ENCODE results near the gene KDM7A. TPM values are rescaled to one million over a fixed set of nuclear protein-coding genes. Genes with fewer than 3 reads are reported as not detected.

The KDM7A gene
- total and polyA plus RNA-seq, 2 of the 8 experiments (the other 6 are each of a cell fraction or from before 2014, with no cell fraction given) = 2.2 to 12.5 TPM

DNA sequence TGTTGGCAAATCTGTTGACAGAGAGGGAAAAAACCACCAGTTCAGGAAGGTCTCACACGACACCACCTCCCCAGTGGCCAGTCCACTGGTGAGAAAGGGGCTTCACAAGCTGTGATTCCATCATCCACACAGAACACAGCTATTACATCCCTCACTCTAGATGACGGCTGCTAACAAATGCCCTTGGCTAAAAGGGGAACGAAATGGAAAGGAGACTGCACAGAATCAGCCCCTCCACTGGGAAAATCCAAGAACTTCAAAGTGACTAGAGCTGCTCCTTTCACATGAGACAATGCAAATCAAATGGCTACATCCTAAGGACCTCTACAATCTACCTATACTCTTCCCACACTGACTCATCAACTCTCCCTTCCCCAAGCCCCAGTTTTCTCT lies 119.6 kb downstream of the KDM7A start:
- H3K56ac ChIP-seq (replicated peaks; ENCODE audit: insufficient read length, low read depth, low read length) = no peak overlapping the region
- no peak overlapping the region for H4K5ac ChIP-seq (ENCODE audit: insufficient read length, low read depth, low read length)
- DNase-seq (ENCODE audit: low read depth in 1 of 2, low spot score in 2 of 2) (peak in 1 of 2 experiments; percentile 22), FAIRE-seq (no peak)
- H4K20me1 ChIP-seq (replicated peaks in 1 of 2; ENCODE audit: control insufficient read depth in 1 of 2, insufficient read depth in 2 of 2, low read length in 2 of 2) = peaks cover 0 to 2% of the 10 kb centered on the region in 2 experiments
- no peaks in the 10 kb centered on the region for H3K23me2 ChIP-seq (ENCODE audit: low read depth, low read length)
- no peak overlapping the region for H3K27ac ChIP-seq (ENCODE audit: low read depth, low read length)
- TF ChIP-seq RNF2 (IDR thresholded peaks at IDR 0.05; ENCODE audit: borderline replicate concordance, low read depth, low read length, missing control alignments, poor library complexity, severe bottlenecking) = no peak
- TF ChIP-seq EZH2 (IDR thresholded peaks at IDR 0.05; ENCODE audit: low read depth, low read length, severe bottlenecking) = no peak
- TF ChIP-seq EGR1 (IDR thresholded peaks at IDR 0.05; ENCODE audit: borderline replicate concordance, low read depth, low read length) = no peak
- TF ChIP-seq, protein P1, sequence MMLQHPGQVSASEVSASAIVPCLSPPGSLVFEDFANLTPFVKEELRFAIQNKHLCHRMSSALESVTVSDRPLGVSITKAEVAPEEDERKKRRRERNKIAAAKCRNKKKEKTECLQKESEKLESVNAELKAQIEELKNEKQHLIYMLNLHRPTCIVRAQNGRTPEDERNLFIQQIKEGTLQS (IDR thresholded peaks at IDR 0.05; ENCODE audit: insufficient read depth, low read depth, low read length) = no peak
- TF ChIP-seq SRF (IDR thresholded peaks at IDR 0.05; ENCODE audit: low read depth, low read length) = no peak
- TF ChIP-seq SIX5 (IDR thresholded peaks at IDR 0.05; ENCODE audit: low read depth, low read length) = no peak
- H3K36me3 ChIP-seq (ENCODE audit: control insufficient read depth in 2 of 4, insufficient read depth in 4 of 4, low read length in 3 of 4) = no peaks in the 10 kb centered on the region
- H3K18ac ChIP-seq (ENCODE audit: extremely low read depth, low read length) = no peak overlapping the region
- no peak overlapping the region for H3K4ac ChIP-seq (replicated peaks; ENCODE audit: insufficient read length, low read depth, low read length)
- ChIA-PET POLR2A (ENCODE audit: partially characterized antibody) (no interaction called here), CTCF (ENCODE audit: partially characterized antibody) (interaction anchor here (0.6 to 2.2 kb wide), 5 partner anchors 16 to 1297 kb away, joined by 3 to 9 read pairs (median 3); no protein-coding TSS in a partner anchor)
- H3K79me1 ChIP-seq (ENCODE audit: low read depth, low read length) = no peaks in the 10 kb centered on the region
- no peak overlapping the region for H3K4me2 ChIP-seq (ENCODE audit: insufficient read depth in 1 of 2, low read depth in 2 of 2, low read length in 2 of 2)
- H3K23ac ChIP-seq (ENCODE audit: insufficient read length) = no peak overlapping the region
- H2BK5ac ChIP-seq (ENCODE audit: low read depth, low read length) = no peak overlapping the region
- H2BK20ac ChIP-seq (ENCODE audit: low read length) = no peak overlapping the region
- no peaks in the 10 kb centered on the region for H3K9me3 ChIP-seq (ENCODE audit: insufficient read depth in 2 of 2, low read depth in 1 of 2, low read length in 1 of 2)
- no peaks in the 10 kb centered on the region for H3K79me2 ChIP-seq (ENCODE audit: control insufficient read depth in 1 of 2, insufficient read depth in 2 of 2, low read length in 2 of 2)
- H3K27me3 ChIP-seq (replicated peaks in 1 of 4; ENCODE audit: control insufficient read depth in 3 of 4, extremely low read depth in 1 of 4, insufficient read depth in 3 of 4, low read length in 3 of 4) = peaks cover 0 to 9% (median 8%) of the 10 kb centered on the region in 4 experiments; a peak in 6 of 7 replicates
- H2AK5ac ChIP-seq (ENCODE audit: low read depth, low read length) = no peak overlapping the region
- no peak overlapping the region for H4K8ac ChIP-seq (ENCODE audit: extremely low read depth, insufficient read depth, low read length)
- 92% methylated on average over 3 of the region's 3 CpGs; no CpG with 5 or more reads in 1 of the 2 experiments for WGBS, 2 experiments (ENCODE audit: extremely low coverage in 1 of 2, insufficient coverage in 1 of 2, insufficient read length in 1 of 2, insufficient replicate concordance in 2 of 2, low coverage in 1 of 2, low lambda C conversion rate in 2 of 2, missing lambda C conversion rate in 1 of 2)
- H3K4me1 ChIP-seq (replicated peaks in 1 of 4; ENCODE audit: control insufficient read depth in 3 of 4, insufficient read depth in 4 of 4, low read length in 3 of 4) = no peaks in the 10 kb centered on the region
- H2BK120ac ChIP-seq (replicated peaks; ENCODE audit: low read depth, low read length) = no peak overlapping the region
- no peak overlapping the region for H4K91ac ChIP-seq (replicated peaks; ENCODE audit: insufficient read length, low read length)
- no peak overlapping the region for H2BK15ac ChIP-seq (ENCODE audit: low read length)
- no peak overlapping the region for H3K9ac ChIP-seq (replicated peaks in 1 of 4; ENCODE audit: extremely low read depth in 1 of 4, low read depth in 3 of 4, low read length in 3 of 4)
- H3K4me3 ChIP-seq (ENCODE audit: extremely low read depth in 1 of 4, insufficient read depth in 2 of 4, low read depth in 3 of 4, low read length in 4 of 4) = no peak overlapping the region
- no peak overlapping the region for H2BK12ac ChIP-seq (ENCODE audit: low read depth, low read length)
- no peak overlapping the region for H3K14ac ChIP-seq (ENCODE audit: insufficient read length)
- H2AFZ ChIP-seq (ENCODE audit: low read length) = no peak overlapping the region
